GM12878 (cell line): ENCODE data around the gene FLOT1. TPM values are rescaled to one million over a fixed set of nuclear protein-coding genes. Genes with fewer than 3 reads are reported as not detected.

Experiments
- ETV6 ChIP-seq, 2 experiments: fragments of 450-650 bp in 1 of 2; IDR thresholded peaks in 1 of 2; conservative IDR thresholded peaks in 1 of 2; 2 replicates each; pipeline ENCODE4 v1.6.1; 2014; ENCODE audit warnings: antibody characterized with exemption in 1 of 2, borderline replicate concordance in 1 of 2, low read depth in 1 of 2, mild to moderate bottlenecking in 1 of 2, moderate library complexity in 1 of 2
- NFYB ChIP-seq: IDR thresholded peaks from 2 replicates; pipeline ENCODE4 v1.6.1; 2011; ENCODE audit warnings: low read depth, mild to moderate bottlenecking, low read length, improper control_type of control experiment, moderate library complexity; ENCODE audit not compliant: insufficient read depth
- STAT3 ChIP-seq: IDR thresholded peaks from 2 replicates; pipeline ENCODE4 v1.6.1; 2011; ENCODE audit warnings: low read depth, low read length, improper control_type of control experiment
- polyA plus RNA-seq, 11 experiments: library from polyadenylated mRNA; depleted of rRNA in 4 of 11; unstranded in 6 of 11; stranded (reverse) in 5 of 11; fragments of >200 nt; fragmentation: Nextera tagmentation in 4 of 11; fragmentation: Illumina TruSeq in 1 of 11; extraction: Ambion mirVana in 4 of 11; extraction: Trizol in 1 of 11; gene quantifications; 1 replicate in 1 of 11; 2 replicates in 10 of 11; pipeline versions ENCODE4 v1.2.1 to v1.2.3, GENCODE V29; 2011 to 2016; ENCODE audit warnings: inconsistent platforms in 2 of 11, missing spikeins in 2 of 11, low read depth in 1 of 11
- total RNA-seq, 4 experiments: library from RNA; depleted of rRNA in 3 of 4; stranded (reverse); fragments of >200 nt in 3 of 4; fragmentation: Illumina TruSeq in 1 of 4; extraction: Trizol in 1 of 4; gene quantifications; 2 replicates each; pipeline versions ENCODE4 v1.2.1 to v1.2.3, GENCODE V29; 2013 to 2021
- TF ChIP-seq, protein P1 (sequence below): fragments of 450-650 bp; IDR thresholded peaks from 2 replicates; pipeline ENCODE4 v1.6.1; 2017; ENCODE audit warnings: mild to moderate bottlenecking, moderate library complexity
- TF ChIP-seq, protein P2 (sequence below): fragments of 450-650 bp; IDR thresholded peaks from 2 replicates; pipeline ENCODE4 v1.6.1; 2016; ENCODE audit warnings: mild to moderate bottlenecking

Gene FLOT1
- total and polyA plus RNA-seq, 10 of the 15 experiments (the other 5 are each of a cell fraction or from before 2014, with no cell fraction given): 12.3 to 153 (median 112) TPM

DNA sequence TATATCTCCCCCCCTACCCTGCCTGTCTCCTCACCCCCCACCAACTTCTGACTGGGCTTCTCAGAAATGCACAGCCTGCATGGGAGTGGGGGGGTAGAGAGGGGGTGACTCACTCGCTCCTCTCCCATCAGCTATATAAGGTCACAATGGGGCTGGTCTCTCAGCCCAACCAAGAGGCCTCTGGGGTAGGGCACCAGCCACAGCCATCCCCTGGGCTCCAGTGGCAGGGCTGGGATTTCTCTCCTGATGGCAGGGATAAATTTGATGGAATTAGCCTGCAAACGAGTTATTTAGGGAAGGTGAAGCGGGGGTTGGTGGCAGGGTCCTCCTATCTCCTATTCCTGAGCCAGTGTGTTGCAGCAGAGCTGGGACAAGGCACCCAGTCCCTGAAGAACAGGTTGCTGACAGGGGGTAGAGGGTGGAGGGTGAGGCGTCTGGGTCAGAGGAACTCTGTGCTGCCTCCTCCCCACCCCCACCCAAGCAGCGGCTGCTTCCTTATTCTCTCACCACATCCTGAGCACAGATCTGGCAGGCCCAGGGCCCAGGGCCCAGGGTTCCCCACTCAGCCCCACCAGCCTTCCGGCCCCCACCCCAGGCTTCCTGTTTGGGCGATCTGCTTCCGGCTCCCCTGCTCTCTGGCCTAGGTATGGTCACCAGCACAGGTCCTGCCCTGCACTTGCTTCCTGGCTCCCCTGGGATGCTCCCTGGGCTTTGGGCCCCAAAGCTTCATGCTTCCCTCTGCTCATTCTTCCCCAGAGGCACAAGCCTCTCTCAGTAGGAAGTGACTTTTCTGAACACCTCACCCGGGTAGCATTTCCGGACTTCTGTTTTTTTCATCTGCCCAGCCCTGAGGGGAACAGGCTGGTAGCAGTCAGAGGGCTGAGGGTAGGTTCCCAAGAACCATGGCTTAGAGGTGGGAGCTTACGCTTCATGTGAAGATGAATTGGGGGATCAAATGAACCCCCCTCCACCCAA is 60.1 kb downstream of the FLOT1 start (continued):
- TF ChIP-seq, protein P1, sequence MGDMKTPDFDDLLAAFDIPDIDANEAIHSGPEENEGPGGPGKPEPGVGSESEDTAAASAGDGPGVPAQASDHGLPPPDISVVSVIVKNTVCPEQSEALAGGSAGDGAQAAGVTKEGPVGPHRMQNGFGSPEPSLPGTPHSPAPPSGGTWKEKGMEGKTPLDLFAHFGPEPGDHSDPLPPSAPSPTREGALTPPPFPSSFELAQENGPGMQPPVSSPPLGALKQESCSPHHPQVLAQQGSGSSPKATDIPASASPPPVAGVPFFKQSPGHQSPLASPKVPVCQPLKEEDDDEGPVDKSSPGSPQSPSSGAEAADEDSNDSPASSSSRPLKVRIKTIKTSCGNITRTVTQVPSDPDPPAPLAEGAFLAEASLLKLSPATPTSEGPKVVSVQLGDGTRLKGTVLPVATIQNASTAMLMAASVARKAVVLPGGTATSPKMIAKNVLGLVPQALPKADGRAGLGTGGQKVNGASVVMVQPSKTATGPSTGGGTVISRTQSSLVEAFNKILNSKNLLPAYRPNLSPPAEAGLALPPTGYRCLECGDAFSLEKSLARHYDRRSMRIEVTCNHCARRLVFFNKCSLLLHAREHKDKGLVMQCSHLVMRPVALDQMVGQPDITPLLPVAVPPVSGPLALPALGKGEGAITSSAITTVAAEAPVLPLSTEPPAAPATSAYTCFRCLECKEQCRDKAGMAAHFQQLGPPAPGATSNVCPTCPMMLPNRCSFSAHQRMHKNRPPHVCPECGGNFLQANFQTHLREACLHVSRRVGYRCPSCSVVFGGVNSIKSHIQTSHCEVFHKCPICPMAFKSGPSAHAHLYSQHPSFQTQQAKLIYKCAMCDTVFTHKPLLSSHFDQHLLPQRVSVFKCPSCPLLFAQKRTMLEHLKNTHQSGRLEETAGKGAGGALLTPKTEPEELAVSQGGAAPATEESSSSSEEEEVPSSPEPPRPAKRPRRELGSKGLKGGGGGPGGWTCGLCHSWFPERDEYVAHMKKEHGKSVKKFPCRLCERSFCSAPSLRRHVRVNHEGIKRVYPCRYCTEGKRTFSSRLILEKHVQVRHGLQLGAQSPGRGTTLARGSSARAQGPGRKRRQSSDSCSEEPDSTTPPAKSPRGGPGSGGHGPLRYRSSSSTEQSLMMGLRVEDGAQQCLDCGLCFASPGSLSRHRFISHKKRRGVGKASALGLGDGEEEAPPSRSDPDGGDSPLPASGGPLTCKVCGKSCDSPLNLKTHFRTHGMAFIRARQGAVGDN: peak; percentile 83
- TF ChIP-seq STAT3 (no peak), NFYB (0 out of 2 replicates have a peak, but pooled peaks have one; percentile 29), ETV6 (conservative IDR thresholded peaks at IDR 0.05 in 1 of 2, IDR thresholded peaks at IDR 0.05 in 1 of 2; ENCODE audit: borderline replicate concordance in 1 of 2, low read depth in 1 of 2) (peak; percentile 74 to 98; a peak in 3 of 4 replicates)
- TF ChIP-seq, protein P2, sequence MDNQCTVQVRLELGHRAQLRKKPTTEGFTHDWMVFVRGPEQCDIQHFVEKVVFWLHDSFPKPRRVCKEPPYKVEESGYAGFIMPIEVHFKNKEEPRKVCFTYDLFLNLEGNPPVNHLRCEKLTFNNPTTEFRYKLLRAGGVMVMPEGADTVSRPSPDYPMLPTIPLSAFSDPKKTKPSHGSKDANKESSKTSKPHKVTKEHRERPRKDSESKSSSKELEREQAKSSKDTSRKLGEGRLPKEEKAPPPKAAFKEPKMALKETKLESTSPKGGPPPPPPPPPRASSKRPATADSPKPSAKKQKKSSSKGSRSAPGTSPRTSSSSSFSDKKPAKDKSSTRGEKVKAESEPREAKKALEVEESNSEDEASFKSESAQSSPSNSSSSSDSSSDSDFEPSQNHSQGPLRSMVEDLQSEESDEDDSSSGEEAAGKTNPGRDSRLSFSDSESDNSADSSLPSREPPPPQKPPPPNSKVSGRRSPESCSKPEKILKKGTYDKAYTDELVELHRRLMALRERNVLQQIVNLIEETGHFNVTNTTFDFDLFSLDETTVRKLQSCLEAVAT: peak; percentile 87
